Heart left ventricle (tissue), 16 donors: ENCODE measurements around the gene DUT. TPM values are rescaled to one million over a fixed set of nuclear protein-coding genes. Genes with fewer than 3 reads are reported as not detected.
A peak's percentile ranks its signal among the peaks of the same experiment; 100 is the strongest.

Experiments used
- ATAC-seq, 4 donors: fragments of 200-7000 bp; cut with Tn5 transposase; one replicate each; pipeline ENCODE4 v1.9.1; 2020 to 2022; ENCODE audit warnings: moderate library complexity in 4 of 4, mild to moderate bottlenecking in 3 of 4, moderate number of reproducible peaks in 1 of 4
- DNase-seq, 5 donors: peaks; one replicate each; pipeline ENCODE4 v3.0.0-alpha.2; 2020
- H3K27ac ChIP-seq, 12 donors: fragments of 200-600 bp; sonication (generic) in 4 of 12; one replicate each; pipeline versions ENCODE4 v1.5.0 to v1.8.0; 2016 to 2022; ENCODE audit warnings: mild to moderate bottlenecking in 2 of 12
- H3K27me3 ChIP-seq, 9 donors: fragments of 200-600 bp; sonication (generic) in 2 of 9; one replicate each; pipeline versions ENCODE4 v1.5.1 to v1.8.0; 2016 to 2022; ENCODE audit warnings: mild to moderate bottlenecking in 3 of 9
- H3K36me3 ChIP-seq, 9 donors: fragments of 200-600 bp; sonication (generic) in 2 of 9; one replicate each; pipeline versions ENCODE4 v1.5.0 to v1.8.0; 2018 to 2022; ENCODE audit warnings: mild to moderate bottlenecking in 2 of 9
- H3K4me1 ChIP-seq, 12 donors: fragments of 200-600 bp; sonication (generic) in 4 of 12; one replicate each; pipeline versions ENCODE4 v1.5.0 to v1.8.0; 2016 to 2022; ENCODE audit warnings: mild to moderate bottlenecking in 3 of 12
- H3K4me3 ChIP-seq, 12 donors: fragments of 200-600 bp; sonication (generic) in 4 of 12; one replicate each; pipeline versions ENCODE4 v1.5.0 to v1.8.0; 2017 to 2022; ENCODE audit warnings: mild to moderate bottlenecking in 9 of 12, moderate library complexity in 4 of 12
- H3K9me3 ChIP-seq, 12 donors: fragments of 200-600 bp; sonication (generic) in 4 of 12; one replicate each; pipeline versions ENCODE4 v1.5.0 to v1.8.0; 2016 to 2022; ENCODE audit warnings: mild to moderate bottlenecking in 1 of 12
- POLR2A ChIP-seq, 2 donors: fragments of 450-650 bp; IDR thresholded peaks; one replicate each; pipeline ENCODE4 v1.6.1; 2017; ENCODE audit warnings: antibody characterized with exemption in 2 of 2, mild to moderate bottlenecking in 2 of 2, moderate library complexity in 2 of 2
- WGBS, 4 donors: extraction: QIAGEN DNeasy Blood & Tissue Kit in 2 of 4; methylation state at CpG; one replicate each; pipeline versions ENCODE4 v1.1.5 to v1.1.7; 2013 to 2018; 5-methylcytosine and 5-hydroxymethylcytosine counted together
- intact Hi-C, 10 donors: fragments of 100-400 bp; cut with DNase I; formaldehyde crosslinking; loops; one replicate each; pipeline versions ENCODE4 v1.11.1 to v1.14.2; 2022
- polyA plus RNA-seq, 2 donors: library from polyadenylated mRNA; stranded (reverse); fragments of 200-250 nt; gene quantifications; one replicate each; pipeline ENCODE4 v1.2.3, GENCODE V29; 2013
- total RNA-seq, 9 donors: library from RNA; depleted of rRNA in 2 of 9; stranded (reverse); fragments of >200 nt in 2 of 9; fragmentation: NEBNext Ultra II Directional in 3 of 9; extraction: Animal tissue kit (Norgen Biotek cat#: 25700) in 3 of 9; gene quantifications; one replicate each; pipeline versions ENCODE4 v1.1.0 to v1.2.4, GENCODE V29; 2016 to 2023
- TF ChIP-seq, protein P1 (sequence below), 12 donors: fragments of 200-600 bp; sonication (generic) in 4 of 12; IDR thresholded peaks; one replicate each; pipeline versions ENCODE4 v1.5.0 to v1.8.0; 2018 to 2022; ENCODE audit warnings: antibody characterized with exemption in 12 of 12, mild to moderate bottlenecking in 5 of 12
- donor health status: ischemic (EF 13 %, LVEDD 7.1; RV severe dilation, severe dysfunction).
- donor health status: healthy with polysubstance abuse.
- donor health status: DM: no; HTN: yes; CAD: no.
- donor health status: DM: no; HTN: no; CAD: no.
- donor health status: ischemic (EF 25% LVEDD 6.9; RV normal size, moderate dysfunction).
- donor health status: ischemic (EF 25% LVEDD 5.7; RV mildly dilated, moderate dysfunction).
- donor health status: healthy.
- donor health status: DM: yes; HTN: yes; CAD: no.
- donor health status: ischemic (EF 35%, LVEDD 5.7; RV mildly dilated, moderate dysfunction).
- donor health status: nonischemic (EF 11% LVEDD 7.7; RV severe dilation, severe dysfunction).
- donor health status: DM: yes; HTN: yes; CAD: no.
- donor health status: PGD.
- donor health status: ischemic (EF 29% LVEDD 5.4; RV normal size, mild dysfunction).
- donor health status: nonischemic (EF 23%, LVEDD 6.1; RV moderate dilation, normal function).

DUT gene
- total and polyA plus RNA-seq, 11 donors: 44.0 to 79.9 (median 59.6) TPM

DNA sequence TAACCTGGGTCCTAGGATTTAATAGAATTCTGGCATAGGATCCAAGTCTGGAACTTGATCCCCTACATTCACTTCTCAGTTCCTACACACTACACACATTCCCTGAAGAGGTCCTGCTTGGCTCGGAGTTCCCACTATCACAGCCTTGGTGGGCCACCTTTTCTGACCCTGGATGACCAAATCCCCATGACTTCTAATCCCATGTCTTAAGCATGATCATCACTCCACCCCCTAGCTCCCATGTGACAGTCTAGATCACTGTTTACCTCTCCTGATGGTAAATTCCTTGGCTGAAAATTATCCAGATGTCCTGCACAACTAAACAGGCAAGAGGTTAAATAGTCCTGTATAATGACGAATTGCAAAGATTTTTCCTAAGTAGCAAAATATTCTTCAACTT, 40.3 kb downstream of the DUT start:
- Histone ChIP-seq H3K27ac (no peak overlapping the region), H3K4me1 (peaks cover 0 to 13% (median 0%) of the 10 kb centered on the region in 12 donors), H3K9me3 (no peaks in the 10 kb centered on the region), H3K27me3 (no peaks in the 10 kb centered on the region), H3K4me3 (no peak overlapping the region), H3K36me3 (no peaks in the 10 kb centered on the region)
- 33 to 86% (median 53%) methylated on average over 2 of the region's 2 CpGs for WGBS, 4 donors
- no peak for DNase-seq
- ATAC-seq: no peak
- intact Hi-C loops: no loop called here
- TF ChIP-seq POLR2A (IDR thresholded peaks at IDR 0.05): no peak
- TF ChIP-seq, protein P1, sequence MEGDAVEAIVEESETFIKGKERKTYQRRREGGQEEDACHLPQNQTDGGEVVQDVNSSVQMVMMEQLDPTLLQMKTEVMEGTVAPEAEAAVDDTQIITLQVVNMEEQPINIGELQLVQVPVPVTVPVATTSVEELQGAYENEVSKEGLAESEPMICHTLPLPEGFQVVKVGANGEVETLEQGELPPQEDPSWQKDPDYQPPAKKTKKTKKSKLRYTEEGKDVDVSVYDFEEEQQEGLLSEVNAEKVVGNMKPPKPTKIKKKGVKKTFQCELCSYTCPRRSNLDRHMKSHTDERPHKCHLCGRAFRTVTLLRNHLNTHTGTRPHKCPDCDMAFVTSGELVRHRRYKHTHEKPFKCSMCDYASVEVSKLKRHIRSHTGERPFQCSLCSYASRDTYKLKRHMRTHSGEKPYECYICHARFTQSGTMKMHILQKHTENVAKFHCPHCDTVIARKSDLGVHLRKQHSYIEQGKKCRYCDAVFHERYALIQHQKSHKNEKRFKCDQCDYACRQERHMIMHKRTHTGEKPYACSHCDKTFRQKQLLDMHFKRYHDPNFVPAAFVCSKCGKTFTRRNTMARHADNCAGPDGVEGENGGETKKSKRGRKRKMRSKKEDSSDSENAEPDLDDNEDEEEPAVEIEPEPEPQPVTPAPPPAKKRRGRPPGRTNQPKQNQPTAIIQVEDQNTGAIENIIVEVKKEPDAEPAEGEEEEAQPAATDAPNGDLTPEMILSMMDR (IDR thresholded peaks at IDR 0.05): no peak

GRCh38 chr15:48371961-48372360, 40.7 kb downstream of the DUT start:
- DNase-seq: no peak
- H3K27ac ChIP-seq: no peak overlapping the region
- intact Hi-C loops: no loop called here
- ATAC-seq: no peak
- no peaks in the 10 kb centered on the region for H3K9me3 ChIP-seq
- no peaks in the 10 kb centered on the region for H3K36me3 ChIP-seq
- 60 to 93% (median 76%) methylated on average over 2 of the region's 2 CpGs for WGBS, 4 donors
- H3K27me3 ChIP-seq: no peaks in the 10 kb centered on the region
- H3K4me3 ChIP-seq: no peak overlapping the region
- peaks cover 0 to 13% (median 0%) of the 10 kb centered on the region in 12 donors for H3K4me1 ChIP-seq
- TF ChIP-seq POLR2A (IDR thresholded peaks at IDR 0.05): no peak
- TF ChIP-seq, protein P1 (IDR thresholded peaks at IDR 0.05): no peak

DNA sequence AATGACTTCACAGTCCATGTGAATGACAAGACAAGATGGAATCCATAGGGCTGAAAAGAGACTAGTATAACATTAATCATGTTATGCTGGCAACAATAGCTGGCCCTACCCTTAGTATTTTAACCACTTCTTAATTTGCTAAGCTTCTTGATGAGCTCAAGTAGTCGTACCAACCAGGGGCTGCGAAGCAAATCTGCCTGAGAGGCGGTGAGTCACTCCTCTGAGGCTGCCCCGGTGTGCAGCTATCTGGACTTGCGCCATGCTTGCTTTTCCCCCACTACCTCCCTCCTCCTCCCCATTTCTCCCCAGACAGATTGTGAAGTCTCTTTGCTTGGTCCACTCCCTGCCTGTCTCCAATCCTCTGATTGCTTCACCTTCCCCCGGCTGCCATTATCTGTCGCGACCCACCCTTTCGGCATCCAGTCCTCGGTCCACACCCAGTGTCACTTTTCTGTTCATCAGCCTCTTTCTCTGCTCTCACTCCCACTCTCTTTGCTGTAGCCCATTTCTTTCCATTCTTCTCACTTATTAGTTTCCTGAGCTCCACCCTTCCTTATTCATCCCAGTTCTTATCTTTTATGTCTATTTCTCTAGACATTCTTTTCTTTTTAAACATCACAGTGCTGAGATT, 42.7 kb downstream of the DUT start:
- H3K27ac ChIP-seq: no peak overlapping the region
- H3K4me3 ChIP-seq: no peak overlapping the region
- DNase-seq (peak in 2 of 5 donors; percentile 39 to 62), ATAC-seq (peak; percentile 42 to 86 (median 66))
- WGBS, 4 donors: 57 to 73% (median 70%) methylated on average over 10 of the region's 10 CpGs
- H3K27me3 ChIP-seq: no peaks in the 10 kb centered on the region
- TF ChIP-seq, protein P1 (IDR thresholded peaks at IDR 0.05): no peak
- no peak for TF ChIP-seq POLR2A (IDR thresholded peaks at IDR 0.05)
- intact Hi-C loops: no loop called here
- peaks cover 0 to 13% (median 0%) of the 10 kb centered on the region in 12 donors for H3K4me1 ChIP-seq
- no peaks in the 10 kb centered on the region for H3K36me3 ChIP-seq
- H3K9me3 ChIP-seq: no peaks in the 10 kb centered on the region

DNA sequence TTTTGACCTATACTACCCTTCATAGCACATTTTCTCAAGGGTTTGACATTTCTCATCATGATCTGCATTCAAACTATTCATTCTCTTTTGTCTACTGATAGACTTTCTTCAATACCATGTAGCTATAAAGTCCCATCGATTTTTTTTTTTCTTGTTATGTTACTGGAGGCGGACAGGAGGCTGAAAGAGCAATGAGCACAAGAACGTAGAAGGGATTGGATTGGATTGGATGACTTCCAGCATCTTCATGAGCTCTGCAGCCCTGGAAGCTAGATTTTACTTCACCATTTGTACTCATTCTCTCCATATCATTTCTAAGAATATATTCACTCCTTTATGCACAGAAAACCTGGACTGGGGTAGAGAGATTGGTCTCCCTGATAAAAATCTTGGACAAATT, 43.2 kb downstream of the DUT start:
- peak in 1 of 4 donors; percentile 17 for ATAC-seq
- intact Hi-C loops: no loop called here

More for the DNA sequence above, 43.2 kb downstream of the DUT start:
- Histone ChIP-seq H3K36me3 (no peaks in the 10 kb centered on the region), H3K9me3 (no peaks in the 10 kb centered on the region), H3K4me1 (peaks cover 0 to 13% (median 0%) of the 10 kb centered on the region in 12 donors), H3K4me3 (no peak overlapping the region), H3K27me3 (no peaks in the 10 kb centered on the region), H3K27ac (no peak overlapping the region)
- no peak for DNase-seq
- WGBS, 4 donors: 56 to 70% (median 62%) methylated on average over 3 of the region's 3 CpGs
- TF ChIP-seq, protein P1 (IDR thresholded peaks at IDR 0.05): no peak
- no peak for TF ChIP-seq POLR2A (IDR thresholded peaks at IDR 0.05)
